Measurements from ENCODE around the gene SCRT2.

SCRT2 gene

GRCh38 chr20:623021-623420, 52.6 kb downstream of the SCRT2 start:
- no peak for DNase-seq

GRCh38 chr20:622161-622560, 53.4 kb downstream of the SCRT2 start:
- no peak for DNase-seq

DNA sequence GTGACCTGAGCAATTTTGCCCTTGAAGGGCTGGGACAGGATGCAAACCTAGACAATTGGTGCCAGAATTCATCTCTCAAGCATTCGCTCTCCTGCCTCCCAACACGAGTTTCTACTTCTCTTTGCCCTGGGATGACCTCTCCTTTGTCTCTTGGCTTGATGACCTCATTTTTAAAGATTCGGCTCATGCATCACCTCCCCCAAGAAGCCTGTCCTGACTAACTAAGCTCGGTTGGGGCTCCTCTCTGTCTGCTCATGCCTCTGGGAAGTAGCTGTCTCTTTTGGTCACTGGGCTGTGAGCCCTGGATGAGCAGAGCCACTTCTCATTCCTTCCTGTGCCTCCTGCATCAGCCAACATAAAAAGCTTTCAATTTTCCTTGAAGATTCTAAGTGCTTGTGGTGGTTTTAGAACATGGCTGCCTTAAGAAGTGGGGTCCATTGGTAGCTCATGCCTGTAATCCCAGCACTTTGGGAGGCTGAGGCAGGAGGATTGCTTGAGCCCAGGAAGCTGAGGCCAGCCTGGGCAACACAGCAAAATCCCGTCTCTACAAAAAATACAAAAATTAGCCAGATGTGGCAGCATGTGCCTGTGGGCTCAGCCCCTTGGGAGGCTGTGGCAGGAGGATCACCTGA, 54.4 kb downstream of the SCRT2 start:
- no peak for DNase-seq

DNA sequence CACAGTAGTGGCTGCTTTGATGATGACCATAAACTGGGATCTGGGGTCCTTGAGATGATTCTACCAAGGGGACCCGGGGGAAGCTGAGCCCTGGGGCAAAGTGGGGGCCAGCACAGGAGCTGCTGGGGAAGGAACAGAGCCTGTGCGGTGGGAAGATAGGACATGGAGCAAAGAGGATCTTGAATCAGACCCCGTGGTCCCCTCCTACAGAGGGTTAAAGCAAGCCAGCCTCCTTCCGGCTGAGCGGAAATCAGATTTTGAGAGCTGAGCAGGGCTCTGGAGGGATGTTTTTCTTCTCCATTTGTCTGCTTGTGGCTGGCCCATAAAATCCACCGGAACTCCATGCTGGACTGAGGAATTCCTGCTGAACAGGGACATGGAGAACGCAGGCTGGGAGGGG, 55.4 kb downstream of the SCRT2 start:
- DNase-seq: no peak

DNA sequence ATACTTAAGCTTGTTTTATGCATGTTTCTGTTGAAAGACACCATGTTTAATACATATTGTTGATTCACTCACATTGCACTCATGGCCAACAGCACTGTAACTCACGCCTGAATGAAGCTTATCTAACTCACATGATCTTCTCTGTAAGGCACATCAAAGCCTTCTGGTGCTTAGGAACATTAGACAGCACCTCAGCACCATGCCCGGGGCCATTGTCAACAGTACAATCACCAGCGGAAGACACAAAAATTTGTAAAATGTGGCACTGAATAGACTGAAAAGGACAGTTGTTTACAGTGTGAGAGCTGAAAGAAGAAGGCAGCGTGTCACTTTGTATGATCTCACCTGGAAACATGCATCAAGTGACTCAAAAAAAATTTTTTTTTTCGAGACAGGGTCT, 56.6 kb downstream of the SCRT2 start:
- DNase-seq: no peak

- no peak for DNase-seq
Measured at GRCh38 chr20:617934-618690, 57.5 kb downstream of the SCRT2 start.

DNA sequence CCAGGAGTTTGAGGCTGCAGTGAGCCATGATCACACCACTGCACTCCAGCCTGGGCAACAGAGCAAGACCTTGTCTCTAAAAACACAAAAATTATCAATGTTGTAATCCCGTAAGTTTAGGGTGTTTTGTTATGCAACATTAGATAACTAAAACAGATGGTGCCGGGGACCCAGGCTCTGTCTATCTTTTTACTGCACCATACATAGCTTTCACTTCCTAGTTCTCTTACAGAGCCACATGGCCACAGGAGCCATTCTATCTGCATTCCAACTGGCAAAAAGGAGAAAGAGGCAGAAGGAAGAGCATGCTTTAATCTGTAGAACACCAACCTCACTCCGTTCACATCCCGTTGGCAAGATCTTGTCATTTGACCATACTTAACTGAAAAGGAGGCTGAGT, 60.1 kb downstream of the SCRT2 start:
- DNase-seq: no peak

GRCh38 chr20:611843-612185, 63.8 kb downstream of the SCRT2 start:
- DNase-seq: no peak

Measured in DMS79 treated with DMSO at 0.1 percent for 48 hours (cell line).